Keratinocyte (primary cell): ENCODE measurements around the gene TMEM38B.

Experiments
- EZH2 ChIP-seq: IDR thresholded peaks from one replicate; pipeline ENCODE4 v1.6.1; 2012; ENCODE audit warnings: inconsistent platforms, mild to moderate bottlenecking, low read length, moderate library complexity
- TF ChIP-seq, protein P1 (sequence below), 3 experiments: IDR thresholded peaks in 1 of 3; conservative IDR thresholded peaks in 1 of 3; optimal IDR thresholded peaks in 1 of 3; 2 replicates in 2 of 3; 3 replicates in 1 of 3; pipeline versions ENCODE3 to v1.5.1; 2011; ENCODE audit warnings: low read length in 3 of 3, mild to moderate bottlenecking in 3 of 3, moderate library complexity in 2 of 3, control low read depth in 1 of 3, inconsistent platforms in 1 of 3; ENCODE audit not compliant: insufficient read depth in 2 of 3; ENCODE audit errors: extremely low read depth in 1 of 3

DNA sequence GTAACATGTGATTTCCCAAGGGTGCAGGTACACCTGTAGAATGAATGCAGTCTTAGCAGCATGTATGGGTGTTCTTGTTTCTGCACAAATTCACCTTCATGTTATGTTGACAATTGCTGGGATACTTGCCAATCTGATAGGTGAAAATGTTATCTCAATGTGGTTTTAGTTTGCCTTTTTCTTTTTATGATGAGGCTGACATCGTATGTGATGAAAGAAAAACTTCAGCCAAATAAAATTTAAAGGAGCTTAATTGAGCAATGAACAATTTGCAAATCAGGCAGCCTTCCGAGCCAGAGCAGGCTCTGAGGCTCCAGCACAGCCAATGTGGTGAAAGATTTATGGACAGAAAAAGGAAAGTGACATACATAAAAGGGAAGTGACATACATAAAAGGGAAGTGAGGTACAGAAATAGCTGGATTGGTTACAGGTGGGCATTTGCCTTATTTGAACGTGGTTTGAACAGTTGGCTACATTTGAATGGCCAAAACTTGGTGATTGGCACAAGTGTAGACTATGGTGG lies 21.6 kb upstream of the TMEM38B start:
- TF ChIP-seq, protein P1, sequence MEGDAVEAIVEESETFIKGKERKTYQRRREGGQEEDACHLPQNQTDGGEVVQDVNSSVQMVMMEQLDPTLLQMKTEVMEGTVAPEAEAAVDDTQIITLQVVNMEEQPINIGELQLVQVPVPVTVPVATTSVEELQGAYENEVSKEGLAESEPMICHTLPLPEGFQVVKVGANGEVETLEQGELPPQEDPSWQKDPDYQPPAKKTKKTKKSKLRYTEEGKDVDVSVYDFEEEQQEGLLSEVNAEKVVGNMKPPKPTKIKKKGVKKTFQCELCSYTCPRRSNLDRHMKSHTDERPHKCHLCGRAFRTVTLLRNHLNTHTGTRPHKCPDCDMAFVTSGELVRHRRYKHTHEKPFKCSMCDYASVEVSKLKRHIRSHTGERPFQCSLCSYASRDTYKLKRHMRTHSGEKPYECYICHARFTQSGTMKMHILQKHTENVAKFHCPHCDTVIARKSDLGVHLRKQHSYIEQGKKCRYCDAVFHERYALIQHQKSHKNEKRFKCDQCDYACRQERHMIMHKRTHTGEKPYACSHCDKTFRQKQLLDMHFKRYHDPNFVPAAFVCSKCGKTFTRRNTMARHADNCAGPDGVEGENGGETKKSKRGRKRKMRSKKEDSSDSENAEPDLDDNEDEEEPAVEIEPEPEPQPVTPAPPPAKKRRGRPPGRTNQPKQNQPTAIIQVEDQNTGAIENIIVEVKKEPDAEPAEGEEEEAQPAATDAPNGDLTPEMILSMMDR (optimal IDR thresholded peaks at IDR 0.05 in 1 of 3, IDR thresholded peaks at IDR 0.05 in 1 of 3, conservative IDR thresholded peaks at IDR 0.05 in 1 of 3; ENCODE audit: extremely low read depth in 1 of 3, insufficient read depth in 2 of 3, low read length in 3 of 3): no peak
- TF ChIP-seq EZH2: no peak
